CD14-positive monocyte (primary cell): ENCODE results near the gene TANC1. TPM values are rescaled to one million over a fixed set of nuclear protein-coding genes. Genes with fewer than 3 reads are reported as not detected.

ENCODE experiments used
- DNase-seq, 3 donors: peaks; one replicate each; pipeline ENCODE4 v3.0.0-alpha.2; 2011 to 2022
- H2AFZ ChIP-seq: 2 replicates; pipeline ENCODE4 v1.6.0; 2012; ENCODE audit warnings: mild to moderate bottlenecking, low read depth, low read length, inconsistent platforms; ENCODE audit not compliant: insufficient read depth, poor library complexity, severe bottlenecking
- H3K27ac ChIP-seq, 2 donors: 1 replicate in 1 of 2; 2 replicates in 1 of 2; pipeline ENCODE4 v1.5.1; 2012 to 2013; ENCODE audit warnings: low read length in 2 of 2, control low read depth in 1 of 2, inconsistent platforms in 1 of 2, low read depth in 1 of 2, mild to moderate bottlenecking in 1 of 2
- H3K27me3 ChIP-seq, 2 donors: one replicate each; pipeline versions ENCODE4 v1.6.0 to v1.6.1; 2011 to 2013; ENCODE audit warnings: low read length in 2 of 2; ENCODE audit not compliant: control insufficient read depth in 2 of 2, insufficient read depth in 2 of 2
- H3K36me3 ChIP-seq, 2 donors: replicated peaks in 1 of 2; 1 replicate in 1 of 2; 2 replicates in 1 of 2; pipeline versions ENCODE4 v1.5.1 to v1.6.1; 2012 to 2013; ENCODE audit warnings: low read length in 2 of 2, control low read depth in 1 of 2, inconsistent platforms in 1 of 2, mild to moderate bottlenecking in 1 of 2; ENCODE audit not compliant: insufficient read depth in 2 of 2, control insufficient read depth in 1 of 2
- H3K4me1 ChIP-seq, 2 donors: 1 replicate in 1 of 2; 2 replicates in 1 of 2; pipeline versions ENCODE4 v1.5.1 to v1.6.1; 2012 to 2013; ENCODE audit warnings: low read length in 2 of 2, control low read depth in 1 of 2, inconsistent platforms in 1 of 2, mild to moderate bottlenecking in 1 of 2, moderate library complexity in 1 of 2; ENCODE audit not compliant: insufficient read depth in 2 of 2, control insufficient read depth in 1 of 2
- H3K4me2 ChIP-seq: replicated peaks from 2 replicates; pipeline ENCODE3; 2012; ENCODE audit warnings: low read length, moderate library complexity, mild to moderate bottlenecking; ENCODE audit not compliant: poor library complexity, severe bottlenecking; ENCODE audit errors: extremely low read depth
- H3K4me3 ChIP-seq, 3 experiments: fragments of 200-600 bp in 1 of 3; sonication (generic) in 1 of 3; replicated peaks in 1 of 3; 1 replicate in 2 of 3; 2 replicates in 1 of 3; pipeline ENCODE4 v1.5.1; 2011 to 2013; ENCODE audit warnings: low read length in 3 of 3, mild to moderate bottlenecking in 3 of 3, control low read depth in 2 of 3, low read depth in 2 of 3, inconsistent platforms in 1 of 3, moderate library complexity in 1 of 3
- H3K79me2 ChIP-seq: 2 replicates; pipeline ENCODE4 v1.6.0; 2012; ENCODE audit warnings: mild to moderate bottlenecking, control low read depth, inconsistent platforms, low read length, moderate library complexity; ENCODE audit not compliant: insufficient read depth
- H3K9ac ChIP-seq: 2 replicates; pipeline ENCODE4 v1.6.0; 2017; ENCODE audit warnings: low read length, mild to moderate bottlenecking; ENCODE audit not compliant: insufficient read depth, poor library complexity, severe bottlenecking
- H3K9me3 ChIP-seq, 2 donors: replicated peaks in 1 of 2; 1 replicate in 1 of 2; 2 replicates in 1 of 2; pipeline versions ENCODE4 v1.5.1 to v1.6.1; 2012 to 2013; ENCODE audit warnings: low read length in 2 of 2, control low read depth in 1 of 2; ENCODE audit not compliant: control insufficient read depth in 1 of 2, insufficient read depth in 1 of 2
- H4K20me1 ChIP-seq: 2 replicates; pipeline ENCODE4 v1.6.0; 2012; ENCODE audit warnings: mild to moderate bottlenecking, low read length, control low read depth, moderate library complexity; ENCODE audit not compliant: insufficient read depth
- H3K27ac Mint-ChIP-seq, 7 donors: one replicate each; pipeline ENCODE4 v1.8.0; 2020; ENCODE audit warnings: mild to moderate bottlenecking in 7 of 7, mixed read lengths in 7 of 7, moderate library complexity in 6 of 7, inconsistent platforms in 2 of 7
- H3K27me3 Mint-ChIP-seq, 3 donors: one replicate each; pipeline ENCODE4 v1.8.0; 2021 to 2022; ENCODE audit warnings: low read depth in 3 of 3, mild to moderate bottlenecking in 3 of 3, mixed read lengths in 3 of 3, moderate library complexity in 3 of 3, inconsistent platforms in 1 of 3
- H3K36me3 Mint-ChIP-seq, 2 donors: one replicate each; pipeline ENCODE4 v1.8.0; 2020; ENCODE audit warnings: mixed read lengths in 2 of 2, inconsistent platforms in 1 of 2, mild to moderate bottlenecking in 1 of 2
- H3K4me1 Mint-ChIP-seq: one replicate; pipeline ENCODE4 v1.8.0; 2020; ENCODE audit warnings: mild to moderate bottlenecking, mixed read lengths
- H3K4me3 Mint-ChIP-seq, 2 donors: one replicate each; pipeline ENCODE4 v1.8.0; 2020; ENCODE audit warnings: mild to moderate bottlenecking in 2 of 2, mixed read lengths in 2 of 2, moderate library complexity in 1 of 2
- H3K9me3 Mint-ChIP-seq, 7 donors: one replicate each; pipeline ENCODE4 v1.8.0; 2020 to 2022; ENCODE audit warnings: mixed read lengths in 7 of 7, mild to moderate bottlenecking in 6 of 7, moderate library complexity in 6 of 7, inconsistent platforms in 2 of 7
- WGBS: methylation state at CpG from one replicate; pipeline ENCODE4 v1.1.5; 2013; ENCODE audit warnings: missing lambda C conversion rate; ENCODE audit not compliant: insufficient coverage; 5-methylcytosine and 5-hydroxymethylcytosine counted together
- intact Hi-C, 2 donors: fragments of 100-400 bp; cut with micrococcal nuclease; formaldehyde crosslinking; loops; one replicate each; pipeline versions ENCODE4 v1.15.0 to v1.15.1; 2023
- polyA plus RNA-seq, 3 donors: library from polyadenylated mRNA; depleted of rRNA in 1 of 3; unstranded in 2 of 3; stranded (reverse) in 1 of 3; fragments of 300-500 nt in 2 of 3; fragments of >200 nt in 1 of 3; fragmentation: Illumina TruSeq in 2 of 3; gene quantifications; 1 replicate in 2 of 3; 2 replicates in 1 of 3; pipeline ENCODE4 v1.2.3, GENCODE V29; 2012 to 2021
- TF ChIP-seq, protein P1 (sequence below): fragments of 200-600 bp; IDR thresholded peaks from one replicate; pipeline ENCODE4 v1.8.0; 2022; ENCODE audit warnings: antibody characterized with exemption, mild to moderate bottlenecking

TANC1 gene
- polyA plus RNA-seq, 3 donors: 0.04 TPM; not detected in 2

GRCh38 chr2:158998551-158999248 is 30.3 kb downstream of the TANC1 start:
- DNase-seq: no peak
- Histone ChIP-seq H3K9me3 (no peaks in the 10 kb centered on the region), H3K36me3 (no peaks in the 10 kb centered on the region), H3K79me2 (no peaks in the 10 kb centered on the region), H3K4me2 (no peak overlapping the region), H3K4me1 (peaks cover 7 to 9% of the 10 kb centered on the region in 2 donors), H2AFZ (peak overlapping the region; percentile 14), H3K4me3 (no peak overlapping the region), H3K27ac (no peak overlapping the region), H3K27me3 (no peaks in the 10 kb centered on the region), H3K9ac (no peak overlapping the region), H4K20me1 (no peaks in the 10 kb centered on the region)
- H3K4me1 Mint-ChIP-seq: peaks cover 2% of the 10 kb centered on the region
- H3K4me3 Mint-ChIP-seq: no peak overlapping the region
- TF ChIP-seq, protein P1, sequence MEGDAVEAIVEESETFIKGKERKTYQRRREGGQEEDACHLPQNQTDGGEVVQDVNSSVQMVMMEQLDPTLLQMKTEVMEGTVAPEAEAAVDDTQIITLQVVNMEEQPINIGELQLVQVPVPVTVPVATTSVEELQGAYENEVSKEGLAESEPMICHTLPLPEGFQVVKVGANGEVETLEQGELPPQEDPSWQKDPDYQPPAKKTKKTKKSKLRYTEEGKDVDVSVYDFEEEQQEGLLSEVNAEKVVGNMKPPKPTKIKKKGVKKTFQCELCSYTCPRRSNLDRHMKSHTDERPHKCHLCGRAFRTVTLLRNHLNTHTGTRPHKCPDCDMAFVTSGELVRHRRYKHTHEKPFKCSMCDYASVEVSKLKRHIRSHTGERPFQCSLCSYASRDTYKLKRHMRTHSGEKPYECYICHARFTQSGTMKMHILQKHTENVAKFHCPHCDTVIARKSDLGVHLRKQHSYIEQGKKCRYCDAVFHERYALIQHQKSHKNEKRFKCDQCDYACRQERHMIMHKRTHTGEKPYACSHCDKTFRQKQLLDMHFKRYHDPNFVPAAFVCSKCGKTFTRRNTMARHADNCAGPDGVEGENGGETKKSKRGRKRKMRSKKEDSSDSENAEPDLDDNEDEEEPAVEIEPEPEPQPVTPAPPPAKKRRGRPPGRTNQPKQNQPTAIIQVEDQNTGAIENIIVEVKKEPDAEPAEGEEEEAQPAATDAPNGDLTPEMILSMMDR: no peak
- H3K9me3 Mint-ChIP-seq: peaks cover 0 to 4% (median 2%) of the 10 kb centered on the region in 7 donors
- peak overlapping the region in 1 of 7 donors; percentile 51 for H3K27ac Mint-ChIP-seq
- 69% methylated on average over 4 of the region's 6 CpGs for WGBS
- H3K36me3 Mint-ChIP-seq: no peaks in the 10 kb centered on the region
- peaks cover 0 to 1% (median 0%) of the 10 kb centered on the region in 3 donors for H3K27me3 Mint-ChIP-seq
- intact Hi-C loops: no loop called here

DNA sequence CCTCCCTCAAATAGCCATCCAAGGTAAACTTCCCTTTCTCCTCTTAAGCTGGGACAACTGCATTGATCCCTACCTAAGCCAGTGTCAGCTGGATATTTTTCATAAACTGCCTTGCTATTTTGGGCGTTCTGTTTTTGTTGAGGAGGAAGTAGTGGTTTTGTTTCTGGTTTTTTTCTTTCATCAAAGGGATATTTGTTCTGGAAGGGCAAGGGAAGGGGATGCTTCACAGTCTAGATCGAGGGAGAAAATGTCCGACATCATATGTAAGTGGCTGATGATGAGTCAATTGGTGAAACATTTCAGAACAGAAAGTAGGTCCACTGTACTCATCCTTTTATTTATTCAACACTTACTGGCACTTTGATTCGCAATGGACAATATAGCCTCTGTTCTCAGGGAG is 31.0 kb downstream of the TANC1 start:
- Histone ChIP-seq H3K9ac (no peak overlapping the region), H2AFZ (peak overlapping the region; percentile 14), H3K27me3 (no peaks in the 10 kb centered on the region), H3K27ac (no peak overlapping the region), H3K4me3 (no peak overlapping the region), H4K20me1 (no peaks in the 10 kb centered on the region), H3K9me3 (no peaks in the 10 kb centered on the region), H3K36me3 (no peaks in the 10 kb centered on the region), H3K4me1 (peaks cover 7 to 9% of the 10 kb centered on the region in 2 donors), H3K79me2 (no peaks in the 10 kb centered on the region), H3K4me2 (peak overlapping the region; percentile 12)
- no peak for DNase-seq
- peaks cover 2 to 5% (median 3%) of the 10 kb centered on the region in 7 donors for H3K9me3 Mint-ChIP-seq
- H3K4me3 Mint-ChIP-seq: peak overlapping the region in 1 of 2 donors; percentile 58
- TF ChIP-seq, protein P1: no peak
- 0% methylated on average over 1 of the region's 4 CpGs for WGBS
- H3K27ac Mint-ChIP-seq: no peak overlapping the region
- intact Hi-C loops: no loop called here
- peaks cover 2% of the 10 kb centered on the region for H3K4me1 Mint-ChIP-seq
- peaks cover 0 to 1% (median 0%) of the 10 kb centered on the region in 3 donors for H3K27me3 Mint-ChIP-seq
- H3K36me3 Mint-ChIP-seq: no peaks in the 10 kb centered on the region
